ENCODE results near the gene CRHR2.

DNA sequence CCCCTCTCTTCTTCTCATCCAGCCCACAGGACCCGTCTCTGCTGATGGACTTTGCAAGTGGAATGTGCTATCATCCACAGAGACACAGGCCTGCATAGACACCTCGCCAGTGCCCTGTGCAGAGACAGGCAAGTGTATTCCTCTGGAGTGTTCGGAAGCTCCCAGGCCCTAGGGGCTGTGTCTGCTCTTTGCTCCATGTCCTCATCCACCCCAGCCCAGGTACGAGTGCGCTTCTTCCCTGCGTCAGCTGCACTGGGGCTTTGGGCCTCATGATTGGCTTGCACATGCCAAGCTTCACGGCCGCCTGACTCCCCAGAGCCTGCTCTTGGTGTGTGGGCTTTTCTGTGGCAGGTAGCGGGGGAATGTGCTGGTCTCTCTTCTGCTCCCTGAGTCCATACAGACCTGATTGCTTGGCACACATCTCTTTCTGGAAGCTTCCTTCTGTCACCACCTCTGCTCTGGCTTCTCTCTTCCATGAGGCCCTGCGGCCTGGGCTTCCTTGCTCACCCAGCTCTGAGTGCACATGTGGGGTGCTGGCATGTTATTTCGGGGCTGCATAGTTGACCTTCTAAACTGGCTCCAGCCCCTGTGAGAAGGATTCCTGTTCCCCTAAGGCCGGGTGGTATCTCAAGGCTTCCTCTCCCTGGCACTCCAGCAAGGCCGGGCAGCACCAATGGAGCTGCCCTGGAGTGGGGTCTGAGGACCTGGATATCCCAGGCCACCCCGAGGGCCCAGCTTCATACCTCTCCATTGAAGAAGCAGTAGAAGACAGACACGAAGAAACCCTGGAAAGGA, 27.8 kb downstream of the CRHR2 start:
- TF ChIP-seq, protein P1, sequence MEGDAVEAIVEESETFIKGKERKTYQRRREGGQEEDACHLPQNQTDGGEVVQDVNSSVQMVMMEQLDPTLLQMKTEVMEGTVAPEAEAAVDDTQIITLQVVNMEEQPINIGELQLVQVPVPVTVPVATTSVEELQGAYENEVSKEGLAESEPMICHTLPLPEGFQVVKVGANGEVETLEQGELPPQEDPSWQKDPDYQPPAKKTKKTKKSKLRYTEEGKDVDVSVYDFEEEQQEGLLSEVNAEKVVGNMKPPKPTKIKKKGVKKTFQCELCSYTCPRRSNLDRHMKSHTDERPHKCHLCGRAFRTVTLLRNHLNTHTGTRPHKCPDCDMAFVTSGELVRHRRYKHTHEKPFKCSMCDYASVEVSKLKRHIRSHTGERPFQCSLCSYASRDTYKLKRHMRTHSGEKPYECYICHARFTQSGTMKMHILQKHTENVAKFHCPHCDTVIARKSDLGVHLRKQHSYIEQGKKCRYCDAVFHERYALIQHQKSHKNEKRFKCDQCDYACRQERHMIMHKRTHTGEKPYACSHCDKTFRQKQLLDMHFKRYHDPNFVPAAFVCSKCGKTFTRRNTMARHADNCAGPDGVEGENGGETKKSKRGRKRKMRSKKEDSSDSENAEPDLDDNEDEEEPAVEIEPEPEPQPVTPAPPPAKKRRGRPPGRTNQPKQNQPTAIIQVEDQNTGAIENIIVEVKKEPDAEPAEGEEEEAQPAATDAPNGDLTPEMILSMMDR (IDR thresholded peaks at IDR 0.05), result no peak
- TF ChIP-seq POLR2AphosphoS5 (IDR thresholded peaks at IDR 0.05; ENCODE audit: insufficient read depth in 1 of 2, low read depth in 1 of 2) (no peak), POLR2A (IDR thresholded peaks at IDR 0.05) (no peak)

Data from vagina (tissue), 2 donors.